ENCODE data around the gene SALL4.

- no peak for TF ChIP-seq POLR2A (IDR thresholded peaks at IDR 0.05)
- TF ChIP-seq CTCF (IDR thresholded peaks at IDR 0.05), result no peak
- no peak for TF ChIP-seq EP300 (IDR thresholded peaks at IDR 0.05)
These were observed 42.4 kb downstream of the SALL4 start for GRCh38 chr20:51759769-51760510.
